ENCODE data around the gene IL10.

The IL10 gene

GRCh38 chr1:206797534-206798383 lies 25.5 kb upstream of the IL10 start:
- peaks cover 81% of the 10 kb centered on the region for H3K4me1 ChIP-seq (ENCODE audit: insufficient read depth, low read length, poor library complexity, severe bottlenecking)
- no peak overlapping the region for H2AFZ ChIP-seq (ENCODE audit: low read length)
- H3K4me2 ChIP-seq (ENCODE audit: low read depth, low read length, poor library complexity, severe bottlenecking) = no peak overlapping the region
- no peaks in the 10 kb centered on the region for H3K27me3 ChIP-seq (ENCODE audit: insufficient read depth, low read length, poor library complexity, severe bottlenecking)
- no peaks in the 10 kb centered on the region for H3F3A ChIP-seq (ENCODE audit: low read depth)
- H3K9me2 ChIP-seq (replicated peaks; ENCODE audit: low read depth, low read length) = no peaks in the 10 kb centered on the region
- H3K36me3 ChIP-seq (ENCODE audit: insufficient read depth, low read length) = no peaks in the 10 kb centered on the region
- peak; percentile 82 for TF ChIP-seq CTCF (conservative IDR thresholded peaks at IDR 0.05; ENCODE audit: low read length)
- TF ChIP-seq EZH2phosphoT487 (IDR thresholded peaks at IDR 0.05; ENCODE audit: borderline replicate concordance) = no peak
- no peaks in the 10 kb centered on the region for H3K79me2 ChIP-seq (ENCODE audit: insufficient read depth, low read length)
- no peak overlapping the region for H3K4me3 ChIP-seq (ENCODE audit: low read length, poor library complexity, severe bottlenecking)
- H4K20me1 ChIP-seq (ENCODE audit: insufficient read depth, low read length, poor library complexity, severe bottlenecking) = no peaks in the 10 kb centered on the region
- no peaks in the 10 kb centered on the region for H3K9me3 ChIP-seq (ENCODE audit: insufficient read depth, low read depth, low read length)
- H3K9ac ChIP-seq (ENCODE audit: low read depth, low read length, poor library complexity, severe bottlenecking) = no peak overlapping the region

GRCh38 chr1:206796981-206797402 lies 24.7 kb upstream of the IL10 start:
- no peak overlapping the region for H3K9ac ChIP-seq (ENCODE audit: low read depth, low read length, poor library complexity, severe bottlenecking)
- no peak overlapping the region for H2AFZ ChIP-seq (ENCODE audit: low read length)
- no peak for TF ChIP-seq CTCF (conservative IDR thresholded peaks at IDR 0.05; ENCODE audit: low read length)
- TF ChIP-seq EZH2phosphoT487 (IDR thresholded peaks at IDR 0.05; ENCODE audit: borderline replicate concordance) = no peak
- no peaks in the 10 kb centered on the region for H3K79me2 ChIP-seq (ENCODE audit: insufficient read depth, low read length)
- no peaks in the 10 kb centered on the region for H3F3A ChIP-seq (ENCODE audit: low read depth)
- H3K27me3 ChIP-seq (ENCODE audit: insufficient read depth, low read length, poor library complexity, severe bottlenecking) = no peaks in the 10 kb centered on the region
- no peaks in the 10 kb centered on the region for H3K9me2 ChIP-seq (replicated peaks; ENCODE audit: low read depth, low read length)
- H3K9me3 ChIP-seq (ENCODE audit: insufficient read depth, low read depth, low read length) = no peaks in the 10 kb centered on the region
- no peaks in the 10 kb centered on the region for H3K36me3 ChIP-seq (ENCODE audit: insufficient read depth, low read length)
- H4K20me1 ChIP-seq (ENCODE audit: insufficient read depth, low read length, poor library complexity, severe bottlenecking) = no peaks in the 10 kb centered on the region
- no peak overlapping the region for H3K4me3 ChIP-seq (ENCODE audit: low read length, poor library complexity, severe bottlenecking)
- peaks cover 81% of the 10 kb centered on the region for H3K4me1 ChIP-seq (ENCODE audit: insufficient read depth, low read length, poor library complexity, severe bottlenecking)
- H3K4me2 ChIP-seq (ENCODE audit: low read depth, low read length, poor library complexity, severe bottlenecking) = no peak overlapping the region

- no peak overlapping the region for H3K4me3 ChIP-seq (ENCODE audit: low read length, poor library complexity, severe bottlenecking)
- no peak overlapping the region for H3K4me2 ChIP-seq (ENCODE audit: low read depth, low read length, poor library complexity, severe bottlenecking)
These were observed 23.8 kb upstream of the IL10 start for GRCh38 chr1:206796116-206796515.

More at GRCh38 chr1:206796116-206796515, 23.8 kb upstream of the IL10 start:
- H3K36me3 ChIP-seq (ENCODE audit: insufficient read depth, low read length) = no peaks in the 10 kb centered on the region
- peaks cover 81% of the 10 kb centered on the region for H3K4me1 ChIP-seq (ENCODE audit: insufficient read depth, low read length, poor library complexity, severe bottlenecking)
- no peaks in the 10 kb centered on the region for H3K9me2 ChIP-seq (replicated peaks; ENCODE audit: low read depth, low read length)
- no peaks in the 10 kb centered on the region for H3K9me3 ChIP-seq (ENCODE audit: insufficient read depth, low read depth, low read length)
- H3K9ac ChIP-seq (ENCODE audit: low read depth, low read length, poor library complexity, severe bottlenecking) = no peak overlapping the region
- H3K27me3 ChIP-seq (ENCODE audit: insufficient read depth, low read length, poor library complexity, severe bottlenecking) = no peaks in the 10 kb centered on the region
- H4K20me1 ChIP-seq (ENCODE audit: insufficient read depth, low read length, poor library complexity, severe bottlenecking) = no peaks in the 10 kb centered on the region
- H3K79me2 ChIP-seq (ENCODE audit: insufficient read depth, low read length) = no peaks in the 10 kb centered on the region
- H3F3A ChIP-seq (ENCODE audit: low read depth) = no peaks in the 10 kb centered on the region
- TF ChIP-seq EZH2phosphoT487 (IDR thresholded peaks at IDR 0.05; ENCODE audit: borderline replicate concordance) = no peak
- TF ChIP-seq CTCF (conservative IDR thresholded peaks at IDR 0.05; ENCODE audit: low read length) = no peak
- H2AFZ ChIP-seq (ENCODE audit: low read length) = no peak overlapping the region

Data from Loucy (cell line).